Myocyte (in vitro differentiated cells): Measurements from ENCODE around the gene HDAC6. TPM values are rescaled to one million over a fixed set of nuclear protein-coding genes. Genes with fewer than 3 reads are reported as not detected.

Experiments
- total RNA-seq: library from RNA; depleted of rRNA; stranded (reverse); fragments of >200 nt; gene quantifications from 2 replicates; pipeline ENCODE4 v1.2.3, GENCODE V29; 2014

HDAC6 gene
- total RNA-seq, 1 donor from 2014 or later, result 60.8 TPM

Other genes with a start within 250 kb of the HDAC6 start
- gene RBM3, start 227.6 kb upstream of the HDAC6 start, total RNA-seq, result 57.4 and 69.8 TPM in 2 replicates
- 110 and 139 TPM in 2 replicates for gene WDR13, start 204.6 kb upstream of the HDAC6 start, total RNA-seq
- gene WAS, start 118.3 kb upstream of the HDAC6 start, total RNA-seq, result 0.19 TPM in 1 of 2 replicates, not detected in the other
- 2.8 and 3.1 TPM in 2 replicates for gene SUV39H1, start 105.3 kb upstream of the HDAC6 start, total RNA-seq
- gene GLOD5, start 40.3 kb upstream of the HDAC6 start, total RNA-seq, result not detected in 2 replicates
- not detected in 2 replicates for gene GATA1, start 15.5 kb upstream of the HDAC6 start, total RNA-seq
- not detected in 2 replicates for gene ERAS, start 24.4 kb downstream of the HDAC6 start, total RNA-seq
- 1.8 and 5.4 TPM in 2 replicates for gene PCSK1N, start 33.5 kb downstream of the HDAC6 start, total RNA-seq
- 52.4 and 64.3 TPM in 2 replicates for gene TIMM17B, start 95.7 kb downstream of the HDAC6 start, total RNA-seq
- gene PQBP1, start 95.9 kb downstream of the HDAC6 start, total RNA-seq, result 37.6 and 44.7 TPM in 2 replicates
- gene SLC35A2, start 109.6 kb downstream of the HDAC6 start, total RNA-seq, result 18.2 and 24.4 TPM in 2 replicates
- 4.6 and 6.2 TPM in 2 replicates for gene PIM2, start 117.0 kb downstream of the HDAC6 start, total RNA-seq
- gene OTUD5, start 155.5 kb downstream of the HDAC6 start, total RNA-seq, result 27.0 and 27.9 TPM in 2 replicates
- gene KCND1, start 169.8 kb downstream of the HDAC6 start, total RNA-seq, result 0.10 and 0.21 TPM in 2 replicates
- gene GRIPAP1, start 200.2 kb downstream of the HDAC6 start, total RNA-seq, result 22.4 and 24.4 TPM in 2 replicates
- 36.9 and 39.6 TPM in 2 replicates for gene TFE3, start 241.3 kb downstream of the HDAC6 start, total RNA-seq